Neural cell (in vitro differentiated cells): ENCODE data around the gene RNLS. TPM values are rescaled to one million over a fixed set of nuclear protein-coding genes. Genes with fewer than 3 reads are reported as not detected.

ENCODE experiments used
- H2AFZ ChIP-seq: fragments of 200-600, 300-800 bp; sonication (generic), shearing (Covaris generic); 2 replicates; pipeline ENCODE4 v1.6.0; 2014; ENCODE audit warnings: low read depth, mild to moderate bottlenecking, antibody characterized with exemption, low read length, moderate library complexity
- H3F3A ChIP-seq: fragments of 200-600 bp; shearing (Covaris generic); 2 replicates; pipeline ENCODE4 v1.6.1; 2016; ENCODE audit warnings: mild to moderate bottlenecking, moderate library complexity, mixed read lengths, antibody characterized with exemption, low read length; ENCODE audit not compliant: insufficient read depth, poor library complexity, severe bottlenecking
- H3K27ac ChIP-seq: fragments of 200-600, 300-800 bp; sonication (generic), shearing (Covaris generic); 2 replicates; pipeline ENCODE4 v1.5.1; 2014; ENCODE audit warnings: mild to moderate bottlenecking, low read length, moderate library complexity
- H3K27me3 ChIP-seq: fragments of 300-800, 200-600 bp; sonication (generic), shearing (Covaris generic); 2 replicates; pipeline ENCODE4 v1.6.0; 2014; ENCODE audit warnings: mild to moderate bottlenecking, low read depth, low read length, moderate library complexity; ENCODE audit not compliant: insufficient read depth
- H3K36me3 ChIP-seq: fragments of 300-800, 200-600 bp; sonication (generic), shearing (Covaris generic); 2 replicates; pipeline ENCODE4 v1.5.1; 2014; ENCODE audit warnings: mild to moderate bottlenecking, antibody characterized with exemption, low read length, moderate library complexity; ENCODE audit not compliant: insufficient read depth
- H3K4me2 ChIP-seq: fragments of 300-800, 200-600 bp; sonication (generic), shearing (Covaris generic); 2 replicates; pipeline ENCODE4 v1.6.0; 2014; ENCODE audit warnings: mild to moderate bottlenecking, low read length
- H3K4me3 ChIP-seq: fragments of 300-800, 200-600 bp; sonication (generic), shearing (Covaris generic); 2 replicates; pipeline ENCODE4 v1.5.1; 2014; ENCODE audit warnings: mild to moderate bottlenecking, low read length, moderate library complexity
- H3K79me2 ChIP-seq: fragments of 200-600 bp; shearing (Covaris generic); replicated peaks from 2 replicates; pipeline ENCODE4 v1.6.0; 2014; ENCODE audit warnings: mild to moderate bottlenecking, low read length, moderate library complexity; ENCODE audit not compliant: insufficient read depth
- H3K9ac ChIP-seq: fragments of 300-800, 200-600 bp; sonication (generic), shearing (Covaris generic); 2 replicates; pipeline ENCODE4 v1.6.1; 2016; ENCODE audit warnings: mild to moderate bottlenecking, low read length, mixed read lengths
- H3K9me2 ChIP-seq: fragments of 200-600 bp; shearing (Covaris generic); 2 replicates; pipeline ENCODE4 v1.6.1; 2016; ENCODE audit warnings: mild to moderate bottlenecking, low read length, mixed read lengths; ENCODE audit not compliant: insufficient read depth
- H3K9me3 ChIP-seq: fragments of 200-600, 300-800 bp; sonication (generic), shearing (Covaris generic); 2 replicates; pipeline ENCODE4 v1.6.1; 2016; ENCODE audit warnings: mild to moderate bottlenecking, mixed run types, low read length, moderate library complexity, mixed read lengths
- H4K20me1 ChIP-seq: fragments of 200-600 bp; shearing (Covaris generic); 2 replicates; pipeline ENCODE4 v1.6.1; 2016; ENCODE audit warnings: mild to moderate bottlenecking, mixed run types; ENCODE audit not compliant: insufficient read depth
- EP300 ChIP-seq: fragments of 450-650 bp; conservative IDR thresholded peaks from 2 replicates; pipeline ENCODE4 v1.6.1; 2014; ENCODE audit warnings: antibody characterized with exemption, mild to moderate bottlenecking, moderate library complexity; ENCODE audit not compliant: poor library complexity, severe bottlenecking
- EZH2 ChIP-seq: fragments of 200-600, 300-800 bp; shearing (Covaris generic), sonication (generic); IDR thresholded peaks from 2 replicates; pipeline ENCODE4 v1.6.1; 2014; ENCODE audit warnings: antibody characterized with exemption, low read length, borderline replicate concordance, mild to moderate bottlenecking; ENCODE audit not compliant: insufficient read depth, poor library complexity, severe bottlenecking
- MXI1 ChIP-seq: fragments of 450-650 bp; conservative IDR thresholded peaks from 2 replicates; pipeline ENCODE4 v1.6.1; 2014; ENCODE audit warnings: antibody characterized with exemption, mild to moderate bottlenecking; ENCODE audit not compliant: poor library complexity, severe bottlenecking
- POLR2AphosphoS5 ChIP-seq: IDR thresholded peaks from 2 replicates; pipeline ENCODE4 v1.6.1; 2012
- RAD21 ChIP-seq: fragments of 450-650 bp; conservative IDR thresholded peaks from 2 replicates; pipeline ENCODE4 v1.6.1; 2014; ENCODE audit warnings: antibody characterized with exemption, mild to moderate bottlenecking, moderate library complexity
- SMC3 ChIP-seq: fragments of 450-650 bp; conservative IDR thresholded peaks from 2 replicates; pipeline ENCODE4 v1.6.1; 2014; ENCODE audit warnings: antibody characterized with exemption, mild to moderate bottlenecking, moderate library complexity; ENCODE audit not compliant: poor library complexity
- TAF1 ChIP-seq: IDR thresholded peaks from 2 replicates; pipeline ENCODE4 v1.6.1; 2012; ENCODE audit warnings: low read depth
- polyA plus RNA-seq: library from polyadenylated mRNA; depleted of rRNA; stranded (reverse); fragments of >200 nt; gene quantifications from 2 replicates; pipeline ENCODE4 v1.2.3, GENCODE V29; 2014
- TF ChIP-seq, protein P1 (sequence below): IDR thresholded peaks from 2 replicates; pipeline ENCODE4 v1.6.1; 2012; ENCODE audit warnings: borderline replicate concordance
- TF ChIP-seq, protein P2 (sequence below): fragments of 450-650 bp; IDR thresholded peaks from 2 replicates; pipeline ENCODE4 v1.5.1; 2014; ENCODE audit warnings: antibody characterized with exemption, mild to moderate bottlenecking, moderate library complexity; ENCODE audit not compliant: poor library complexity, severe bottlenecking

The RNLS gene
- polyA plus RNA-seq, 1 donor from 2014 or later: 0.20 TPM

DNA sequence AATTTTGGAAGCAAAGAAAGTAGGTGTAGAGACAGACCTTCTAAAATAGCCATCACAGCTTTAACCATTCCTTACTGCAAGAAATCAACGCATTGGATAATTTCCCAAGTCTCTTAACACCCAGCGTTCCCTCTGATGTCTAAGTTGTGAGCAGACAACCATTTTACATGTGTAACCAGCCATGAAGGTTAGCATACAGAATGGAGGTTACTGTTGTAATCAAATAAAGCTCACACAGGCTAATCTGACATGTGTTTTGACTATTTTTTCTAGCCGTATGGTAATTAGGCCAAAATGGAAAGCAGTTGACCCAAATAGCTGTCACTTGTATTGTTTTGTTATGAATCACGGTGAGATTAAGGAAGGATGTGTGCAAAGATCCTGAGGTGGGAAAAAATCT lies 336.4 kb downstream of the RNLS start:
- Histone ChIP-seq H3K27ac (no peak overlapping the region), H3K4me2 (no peak overlapping the region), H4K20me1 (no peaks in the 10 kb centered on the region), H3K9me2 (no peaks in the 10 kb centered on the region), H3F3A (no peaks in the 10 kb centered on the region), H3K9ac (no peak overlapping the region), H3K27me3 (no peaks in the 10 kb centered on the region), H3K36me3 (no peaks in the 10 kb centered on the region), H3K4me3 (no peak overlapping the region), H2AFZ (no peak overlapping the region), H3K9me3 (no peaks in the 10 kb centered on the region), H3K79me2 (no peaks in the 10 kb centered on the region)
- TF ChIP-seq POLR2AphosphoS5: no peak
- TF ChIP-seq RAD21: no peak

DNA sequence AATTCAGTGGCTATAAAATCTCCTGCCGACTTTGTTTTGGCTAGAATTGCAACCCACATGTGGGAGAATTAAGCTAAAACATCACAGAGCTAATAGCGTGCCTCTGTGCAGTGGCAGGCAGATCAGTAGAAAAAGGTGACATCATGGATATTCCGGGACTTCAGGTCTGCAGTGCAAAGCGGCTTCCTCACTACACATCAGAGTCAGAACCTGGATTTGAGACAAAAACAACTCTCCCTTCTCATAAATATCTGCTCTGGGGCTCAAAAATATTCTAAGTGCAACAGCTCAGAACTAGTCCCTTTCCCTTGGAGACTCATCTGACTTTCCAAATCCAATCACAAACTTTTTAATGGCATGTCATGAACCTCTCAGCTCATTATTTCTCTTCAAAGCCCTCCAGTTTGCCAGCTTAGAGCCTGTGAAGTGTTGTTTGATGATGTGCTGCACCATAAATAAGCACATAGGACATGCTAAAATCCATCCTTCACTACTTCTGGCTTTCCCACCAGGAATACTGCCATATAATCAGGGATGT lies 337.1 kb downstream of the RNLS start:
- Histone ChIP-seq H2AFZ (peak overlapping the region; percentile 19), H3K4me2 (no peak overlapping the region), H3K9me2 (no peaks in the 10 kb centered on the region), H3F3A (no peaks in the 10 kb centered on the region), H3K4me3 (no peak overlapping the region), H3K36me3 (no peaks in the 10 kb centered on the region), H3K9me3 (no peaks in the 10 kb centered on the region), H3K27ac (no peak overlapping the region), H3K27me3 (no peaks in the 10 kb centered on the region), H3K9ac (no peak overlapping the region), H3K79me2 (no peaks in the 10 kb centered on the region), H4K20me1 (no peaks in the 10 kb centered on the region)
- TF ChIP-seq, protein P1, sequence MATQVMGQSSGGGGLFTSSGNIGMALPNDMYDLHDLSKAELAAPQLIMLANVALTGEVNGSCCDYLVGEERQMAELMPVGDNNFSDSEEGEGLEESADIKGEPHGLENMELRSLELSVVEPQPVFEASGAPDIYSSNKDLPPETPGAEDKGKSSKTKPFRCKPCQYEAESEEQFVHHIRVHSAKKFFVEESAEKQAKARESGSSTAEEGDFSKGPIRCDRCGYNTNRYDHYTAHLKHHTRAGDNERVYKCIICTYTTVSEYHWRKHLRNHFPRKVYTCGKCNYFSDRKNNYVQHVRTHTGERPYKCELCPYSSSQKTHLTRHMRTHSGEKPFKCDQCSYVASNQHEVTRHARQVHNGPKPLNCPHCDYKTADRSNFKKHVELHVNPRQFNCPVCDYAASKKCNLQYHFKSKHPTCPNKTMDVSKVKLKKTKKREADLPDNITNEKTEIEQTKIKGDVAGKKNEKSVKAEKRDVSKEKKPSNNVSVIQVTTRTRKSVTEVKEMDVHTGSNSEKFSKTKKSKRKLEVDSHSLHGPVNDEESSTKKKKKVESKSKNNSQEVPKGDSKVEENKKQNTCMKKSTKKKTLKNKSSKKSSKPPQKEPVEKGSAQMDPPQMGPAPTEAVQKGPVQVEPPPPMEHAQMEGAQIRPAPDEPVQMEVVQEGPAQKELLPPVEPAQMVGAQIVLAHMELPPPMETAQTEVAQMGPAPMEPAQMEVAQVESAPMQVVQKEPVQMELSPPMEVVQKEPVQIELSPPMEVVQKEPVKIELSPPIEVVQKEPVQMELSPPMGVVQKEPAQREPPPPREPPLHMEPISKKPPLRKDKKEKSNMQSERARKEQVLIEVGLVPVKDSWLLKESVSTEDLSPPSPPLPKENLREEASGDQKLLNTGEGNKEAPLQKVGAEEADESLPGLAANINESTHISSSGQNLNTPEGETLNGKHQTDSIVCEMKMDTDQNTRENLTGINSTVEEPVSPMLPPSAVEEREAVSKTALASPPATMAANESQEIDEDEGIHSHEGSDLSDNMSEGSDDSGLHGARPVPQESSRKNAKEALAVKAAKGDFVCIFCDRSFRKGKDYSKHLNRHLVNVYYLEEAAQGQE: peak; percentile 32
- TF ChIP-seq MXI1: no peak

DNA sequence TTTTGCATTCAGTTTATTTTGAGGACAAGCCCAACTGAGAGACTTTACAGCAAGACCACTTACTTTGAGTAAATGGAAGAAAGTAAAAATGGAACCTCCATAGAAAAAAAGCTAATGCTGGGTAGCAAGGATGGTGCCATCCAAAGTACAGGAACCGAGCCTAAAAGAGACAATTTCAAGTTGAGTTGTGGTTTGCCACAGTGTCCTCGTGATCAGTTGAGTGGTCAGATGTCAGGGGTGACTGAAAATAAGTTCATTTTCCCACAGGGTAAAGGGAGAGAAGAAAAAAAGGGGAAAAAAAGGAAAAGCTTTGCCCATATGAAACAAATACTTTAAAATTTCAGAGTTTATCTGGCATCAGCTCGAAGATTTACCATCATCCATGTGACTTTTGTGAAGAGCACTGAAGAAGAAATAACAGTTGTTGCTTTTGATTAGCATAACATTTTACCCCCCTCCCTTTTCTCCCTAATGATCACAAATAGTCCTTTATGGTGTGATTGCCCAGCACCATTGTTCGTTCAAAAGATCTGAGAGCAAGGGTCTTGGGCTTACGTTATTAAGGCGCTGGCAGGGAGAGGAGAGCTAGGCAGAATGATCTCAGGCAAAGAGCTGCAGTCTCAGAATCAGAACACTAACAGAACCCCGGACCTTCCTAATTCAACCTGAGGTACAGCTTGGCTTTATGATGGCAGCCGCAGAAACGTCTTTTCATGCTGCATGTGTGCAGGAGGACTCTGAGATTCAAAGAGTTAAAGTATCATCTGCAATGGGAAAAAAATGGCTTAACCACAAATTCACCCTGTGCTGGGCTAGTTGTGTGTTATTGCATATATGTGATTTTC lies 338.1 kb downstream of the RNLS start:
- H4K20me1 ChIP-seq: no peaks in the 10 kb centered on the region
- H3K9me2 ChIP-seq: no peaks in the 10 kb centered on the region
- no peaks in the 10 kb centered on the region for H3K9me3 ChIP-seq
- H3K9ac ChIP-seq: no peak overlapping the region
- no peak overlapping the region for H3K4me2 ChIP-seq
- no peak for TF ChIP-seq POLR2AphosphoS5
- TF ChIP-seq, protein P2, sequence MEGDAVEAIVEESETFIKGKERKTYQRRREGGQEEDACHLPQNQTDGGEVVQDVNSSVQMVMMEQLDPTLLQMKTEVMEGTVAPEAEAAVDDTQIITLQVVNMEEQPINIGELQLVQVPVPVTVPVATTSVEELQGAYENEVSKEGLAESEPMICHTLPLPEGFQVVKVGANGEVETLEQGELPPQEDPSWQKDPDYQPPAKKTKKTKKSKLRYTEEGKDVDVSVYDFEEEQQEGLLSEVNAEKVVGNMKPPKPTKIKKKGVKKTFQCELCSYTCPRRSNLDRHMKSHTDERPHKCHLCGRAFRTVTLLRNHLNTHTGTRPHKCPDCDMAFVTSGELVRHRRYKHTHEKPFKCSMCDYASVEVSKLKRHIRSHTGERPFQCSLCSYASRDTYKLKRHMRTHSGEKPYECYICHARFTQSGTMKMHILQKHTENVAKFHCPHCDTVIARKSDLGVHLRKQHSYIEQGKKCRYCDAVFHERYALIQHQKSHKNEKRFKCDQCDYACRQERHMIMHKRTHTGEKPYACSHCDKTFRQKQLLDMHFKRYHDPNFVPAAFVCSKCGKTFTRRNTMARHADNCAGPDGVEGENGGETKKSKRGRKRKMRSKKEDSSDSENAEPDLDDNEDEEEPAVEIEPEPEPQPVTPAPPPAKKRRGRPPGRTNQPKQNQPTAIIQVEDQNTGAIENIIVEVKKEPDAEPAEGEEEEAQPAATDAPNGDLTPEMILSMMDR: no peak
- TF ChIP-seq EZH2: no peak
- TF ChIP-seq RAD21: no peak
- no peak for TF ChIP-seq SMC3
- TF ChIP-seq TAF1: no peak
- no peak for TF ChIP-seq EP300
- TF ChIP-seq MXI1: no peak
- TF ChIP-seq, protein P1: no peak
- no peaks in the 10 kb centered on the region for H3K79me2 ChIP-seq
- no peaks in the 10 kb centered on the region for H3K36me3 ChIP-seq
- no peak overlapping the region for H3K27ac ChIP-seq
- H3K4me3 ChIP-seq: no peak overlapping the region
- H2AFZ ChIP-seq: peak overlapping the region; percentile 19
- H3K27me3 ChIP-seq: no peaks in the 10 kb centered on the region
- H3F3A ChIP-seq: no peaks in the 10 kb centered on the region
